BLaER1 treated with 17β-estradiol and CSF1 and Interleukin-3, amounts not matched to agents 10 nM and 100 nM (cell line): Measurements from ENCODE around the gene SMARCA2.
A peak's percentile ranks its signal among the peaks of the same experiment; 100 is the strongest.

Experiments used
- H3K27ac ChIP-seq, 11 experiments: shearing (Covaris generic); formaldehyde crosslinking; 2 replicates each; pipeline ENCODE4 v1.8.1; 2022
- H3K27me3 ChIP-seq, 11 experiments: shearing (Covaris generic); formaldehyde crosslinking; 2 replicates each; pipeline ENCODE4 v1.8.1; 2022
- H3K36me3 ChIP-seq, 11 experiments: shearing (Covaris generic); formaldehyde crosslinking; 2 replicates each; pipeline ENCODE4 v1.8.1; 2022
- H3K4me1 ChIP-seq, 10 experiments: shearing (Covaris generic); formaldehyde crosslinking; 2 replicates each; pipeline ENCODE4 v1.8.1; 2022
- H3K4me2 ChIP-seq, 11 experiments: shearing (Covaris generic); formaldehyde crosslinking; 2 replicates each; pipeline ENCODE4 v1.8.1; 2022
- H3K4me3 ChIP-seq, 10 experiments: shearing (Covaris generic); formaldehyde crosslinking; 2 replicates each; pipeline ENCODE4 v1.8.1; 2022
- H3K9ac ChIP-seq, 11 experiments: shearing (Covaris generic); formaldehyde crosslinking; 2 replicates each; pipeline ENCODE4 v1.8.1; 2022
- H3K9me3 ChIP-seq, 11 experiments: shearing (Covaris generic); formaldehyde crosslinking; replicated peaks in 1 of 11; 2 replicates each; pipeline ENCODE4 v1.8.1; 2022
- H4K20me1 ChIP-seq, 11 experiments: shearing (Covaris generic); formaldehyde crosslinking; 2 replicates each; pipeline ENCODE4 v1.8.1; 2022
- Cebpa-rat ChIP-seq, 11 experiments: shearing (Covaris generic); IDR thresholded peaks; 2 replicates each; pipeline ENCODE4 v1.8.1; 2022

SMARCA2 gene

DNA sequence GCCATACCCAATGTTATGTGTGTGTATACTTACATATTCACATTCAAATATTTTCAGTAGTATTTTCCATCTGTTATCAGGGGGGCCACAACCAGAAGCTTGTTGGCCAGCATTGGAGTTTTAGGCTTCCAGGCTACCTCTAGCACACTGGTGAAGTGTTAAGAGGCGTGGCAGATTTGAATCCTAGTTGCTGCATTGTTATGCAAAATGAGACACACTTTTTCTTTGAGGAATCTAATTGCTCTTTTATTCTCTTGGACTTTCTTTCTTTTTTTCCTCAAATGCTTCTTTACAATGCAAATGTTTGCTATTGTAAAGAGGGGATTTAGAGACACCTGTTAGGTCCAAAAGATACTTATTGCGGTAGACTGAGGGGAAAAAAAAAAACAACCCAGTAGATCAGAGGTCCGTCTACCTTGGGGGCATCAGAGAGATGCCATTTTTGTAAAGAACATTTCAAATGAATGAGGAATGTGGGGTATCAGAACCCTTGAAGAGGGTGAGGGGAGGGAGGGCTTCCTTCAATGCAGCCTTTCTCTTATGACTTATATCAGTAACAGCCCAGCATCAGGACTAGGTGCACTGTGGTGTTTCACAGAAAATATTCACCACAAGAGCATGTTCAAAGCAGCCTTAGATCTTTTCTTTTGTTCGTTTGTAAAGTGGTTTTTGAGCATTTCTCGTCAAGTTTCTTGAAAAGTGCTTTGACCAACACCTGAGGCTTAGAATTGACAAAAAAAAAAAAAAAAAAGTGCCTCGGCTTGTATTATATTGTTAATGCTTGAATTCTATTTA lies 3.8 kb downstream of the SMARCA2 start:
- H3K27me3 ChIP-seq: no peaks in the 10 kb centered on the region
- H3K4me3 ChIP-seq: peak overlapping the region; percentile 74 to 96 (median 86)

DNA sequence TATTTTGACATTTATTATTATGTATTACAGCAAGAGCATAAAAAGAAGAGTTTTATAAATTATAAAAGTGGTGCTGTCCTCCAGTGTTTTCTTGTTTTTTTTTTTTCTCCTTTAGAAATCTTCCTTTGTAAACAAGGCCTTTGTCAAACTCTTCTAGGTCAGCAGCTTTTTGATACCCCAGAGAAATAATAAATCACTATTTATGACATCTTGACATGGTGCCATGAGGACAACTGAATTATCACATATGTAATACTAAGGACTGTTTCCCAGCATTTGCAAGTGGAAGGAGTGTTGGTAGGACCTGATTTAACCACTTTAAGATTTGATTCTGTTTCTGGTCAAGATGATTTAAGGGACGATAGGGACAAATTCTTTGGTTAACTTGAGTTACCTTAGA lies 4.6 kb downstream of the SMARCA2 start:
- no peak overlapping the region for H3K4me3 ChIP-seq
- H3K36me3 ChIP-seq: peaks cover 0 to 7% (median 0%) of the 10 kb centered on the region in 11 experiments; a peak in 4 of 22 replicates
- H3K4me2 ChIP-seq: peak overlapping the region; percentile 20 to 98 (median 87); a peak in 16 of 22 replicates
- no peak overlapping the region for H3K27ac ChIP-seq
- TF ChIP-seq Cebpa-rat (IDR thresholded peaks at IDR 0.05): no peak
- peaks cover 12 to 73% (median 71%) of the 10 kb centered on the region in 11 experiments; a peak in 21 of 22 replicates for H4K20me1 ChIP-seq
- H3K9me3 ChIP-seq: no peaks in the 10 kb centered on the region
- peaks cover 44 to 62% (median 53%) of the 10 kb centered on the region in 10 experiments for H3K4me1 ChIP-seq
- peak overlapping the region in 1 of 11 experiments; percentile 8; a peak in 1 of 22 replicates for H3K9ac ChIP-seq
- H3K27me3 ChIP-seq: no peaks in the 10 kb centered on the region

More for the DNA sequence above, 3.8 kb downstream of the SMARCA2 start:
- Histone ChIP-seq H3K4me2 (peak overlapping the region; percentile 78 to 98 (median 89)), H3K4me1 (peaks cover 39 to 57% (median 49%) of the 10 kb centered on the region in 10 experiments), H3K9ac (peak overlapping the region; percentile 87 to 97 (median 94); a peak in 20 of 22 replicates), H3K36me3 (peaks cover 0 to 7% (median 0%) of the 10 kb centered on the region in 11 experiments; a peak in 3 of 22 replicates), H3K27ac (peak overlapping the region in 3 of 11 experiments; percentile 80 to 95 (median 93); a peak in 5 of 22 replicates), H4K20me1 (peaks cover 9 to 66% (median 63%) of the 10 kb centered on the region in 11 experiments; a peak in 21 of 22 replicates), H3K9me3 (no peaks in the 10 kb centered on the region)
- TF ChIP-seq Cebpa-rat (IDR thresholded peaks at IDR 0.05): no peak

DNA sequence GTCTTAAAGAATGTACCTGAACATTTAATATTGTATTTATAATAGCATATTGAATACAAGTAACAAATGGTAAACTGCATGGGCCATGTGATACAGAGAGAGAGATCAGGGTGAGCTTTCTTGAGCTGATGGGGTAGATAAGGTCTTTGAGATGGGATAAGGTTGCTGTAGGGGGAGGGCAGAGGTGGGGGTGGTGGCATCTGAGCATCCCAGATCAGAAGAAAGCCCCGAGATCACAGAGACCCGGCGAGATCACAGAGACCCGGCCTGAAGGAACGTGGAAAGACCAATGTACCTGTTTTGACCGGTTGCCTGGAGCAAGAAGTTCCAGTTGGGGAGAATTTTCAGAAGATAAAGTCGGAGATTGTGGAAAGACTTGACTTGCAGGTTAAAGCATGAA lies 6.6 kb downstream of the SMARCA2 start:
- TF ChIP-seq Cebpa-rat (IDR thresholded peaks at IDR 0.05): no peak
- Histone ChIP-seq H3K9ac (no peak overlapping the region), H3K36me3 (peaks cover 0 to 7% (median 4%) of the 10 kb centered on the region in 11 experiments; a peak in 4 of 22 replicates), H4K20me1 (peaks cover 13 to 92% (median 89%) of the 10 kb centered on the region in 11 experiments; a peak in 21 of 22 replicates), H3K4me3 (no peak overlapping the region), H3K27ac (no peak overlapping the region), H3K4me2 (peak overlapping the region; percentile 2 to 78 (median 55); a peak in 15 of 22 replicates), H3K27me3 (no peaks in the 10 kb centered on the region), H3K9me3 (no peaks in the 10 kb centered on the region), H3K4me1 (peaks cover 64 to 82% (median 73%) of the 10 kb centered on the region in 10 experiments)

DNA sequence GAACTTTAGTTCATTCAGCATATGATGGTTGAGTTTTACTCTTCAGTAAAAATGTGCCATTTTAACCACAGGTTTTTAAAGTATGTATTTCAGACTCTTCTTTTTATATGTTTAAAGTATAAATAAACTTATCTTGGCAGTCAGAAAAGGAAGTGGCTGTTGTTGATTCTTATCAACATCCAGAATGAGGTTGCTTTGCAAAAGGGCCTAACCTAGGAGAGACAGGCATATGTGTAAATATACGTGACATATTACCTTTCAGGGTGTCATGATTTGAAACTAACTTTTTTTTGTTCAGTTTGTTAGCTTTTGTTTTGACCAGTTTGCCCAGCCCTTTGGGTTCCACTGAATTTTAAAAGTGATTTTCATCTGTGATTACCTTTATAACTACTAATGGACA lies 7.4 kb downstream of the SMARCA2 start:
- Histone ChIP-seq H3K36me3 (peaks cover 0 to 9% (median 4%) of the 10 kb centered on the region in 11 experiments; a peak in 5 of 22 replicates), H3K9me3 (no peaks in the 10 kb centered on the region), H3K9ac (no peak overlapping the region), H3K27ac (no peak overlapping the region), H3K4me1 (peaks cover 69 to 87% (median 78%) of the 10 kb centered on the region in 10 experiments), H3K4me2 (peak overlapping the region; percentile 50 to 78 (median 58)), H4K20me1 (peaks cover 13 to 100% (median 98%) of the 10 kb centered on the region in 11 experiments; a peak in 21 of 22 replicates), H3K27me3 (no peaks in the 10 kb centered on the region), H3K4me3 (no peak overlapping the region)
- TF ChIP-seq Cebpa-rat (IDR thresholded peaks at IDR 0.05): no peak

DNA sequence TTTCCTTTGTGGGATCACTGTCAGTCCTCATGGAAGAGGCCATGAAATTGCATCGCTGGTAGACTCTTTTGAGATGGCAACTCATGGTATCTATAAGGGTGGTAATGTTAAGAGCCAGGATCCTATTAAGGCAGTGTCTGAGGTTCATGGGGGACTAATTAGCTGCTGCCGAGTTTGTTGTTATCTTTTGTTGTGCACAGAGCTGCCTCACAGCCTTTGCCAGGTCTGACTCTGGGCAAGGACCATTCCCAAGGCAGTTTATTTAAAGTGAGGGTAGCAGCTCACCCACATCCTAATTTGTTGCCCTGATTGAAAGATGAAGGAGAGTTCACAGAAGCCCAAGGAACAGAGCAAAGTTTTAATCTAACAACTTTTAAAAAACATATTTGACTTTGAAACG lies 7.9 kb downstream of the SMARCA2 start:
- peak overlapping the region in 1 of 11 experiments; percentile 25; a peak in 3 of 22 replicates for H3K9ac ChIP-seq
- H4K20me1 ChIP-seq: peaks cover 13 to 100% (median 98%) of the 10 kb centered on the region in 11 experiments; a peak in 21 of 22 replicates
- peak overlapping the region in 1 of 11 experiments; percentile 12; a peak in 1 of 22 replicates for H3K27ac ChIP-seq
- peaks cover 69 to 87% (median 78%) of the 10 kb centered on the region in 10 experiments for H3K4me1 ChIP-seq
- H3K9me3 ChIP-seq: no peaks in the 10 kb centered on the region
- TF ChIP-seq Cebpa-rat (IDR thresholded peaks at IDR 0.05): no peak
- no peaks in the 10 kb centered on the region for H3K27me3 ChIP-seq
- peak overlapping the region; percentile 50 to 78 (median 58) for H3K4me2 ChIP-seq
- peaks cover 0 to 13% (median 4%) of the 10 kb centered on the region in 11 experiments; a peak in 5 of 22 replicates for H3K36me3 ChIP-seq
- no peak overlapping the region for H3K4me3 ChIP-seq

DNA sequence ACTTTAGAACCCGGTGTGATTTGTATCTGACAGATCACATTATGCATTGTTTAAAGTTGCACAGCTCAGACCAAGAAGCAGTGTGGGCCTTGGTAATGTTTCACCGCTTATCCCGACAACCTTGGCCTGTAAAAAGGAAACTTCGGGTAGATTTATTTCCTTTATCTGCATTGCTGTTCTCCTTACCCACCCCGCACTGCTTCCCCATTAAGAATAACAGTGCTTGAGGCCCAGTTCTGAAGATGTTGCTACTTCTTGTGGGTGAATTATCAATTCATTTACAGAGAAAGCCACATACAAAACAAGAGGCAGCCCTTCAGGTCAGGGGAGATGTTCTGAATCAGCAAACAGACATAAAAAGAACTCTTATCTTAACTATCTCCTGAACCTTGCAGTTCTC lies 8.4 kb downstream of the SMARCA2 start:
- Histone ChIP-seq H3K4me1 (peaks cover 66 to 87% (median 74%) of the 10 kb centered on the region in 10 experiments), H3K27me3 (no peaks in the 10 kb centered on the region), H3K9me3 (no peaks in the 10 kb centered on the region), H3K9ac (peak overlapping the region in 1 of 11 experiments; percentile 25; a peak in 3 of 22 replicates), H3K4me3 (no peak overlapping the region), H3K36me3 (peaks cover under 1 to 14% (median 5%) of the 10 kb centered on the region in 11 experiments; a peak in 12 of 22 replicates), H3K27ac (peak overlapping the region in 2 of 11 experiments; percentile 9 to 12; a peak in 2 of 22 replicates), H3K4me2 (peak overlapping the region; percentile 50 to 78 (median 58)), H4K20me1 (peaks cover 15 to 100% (median 98%) of the 10 kb centered on the region in 11 experiments; a peak in 21 of 22 replicates)
- TF ChIP-seq Cebpa-rat (IDR thresholded peaks at IDR 0.05): no peak

DNA sequence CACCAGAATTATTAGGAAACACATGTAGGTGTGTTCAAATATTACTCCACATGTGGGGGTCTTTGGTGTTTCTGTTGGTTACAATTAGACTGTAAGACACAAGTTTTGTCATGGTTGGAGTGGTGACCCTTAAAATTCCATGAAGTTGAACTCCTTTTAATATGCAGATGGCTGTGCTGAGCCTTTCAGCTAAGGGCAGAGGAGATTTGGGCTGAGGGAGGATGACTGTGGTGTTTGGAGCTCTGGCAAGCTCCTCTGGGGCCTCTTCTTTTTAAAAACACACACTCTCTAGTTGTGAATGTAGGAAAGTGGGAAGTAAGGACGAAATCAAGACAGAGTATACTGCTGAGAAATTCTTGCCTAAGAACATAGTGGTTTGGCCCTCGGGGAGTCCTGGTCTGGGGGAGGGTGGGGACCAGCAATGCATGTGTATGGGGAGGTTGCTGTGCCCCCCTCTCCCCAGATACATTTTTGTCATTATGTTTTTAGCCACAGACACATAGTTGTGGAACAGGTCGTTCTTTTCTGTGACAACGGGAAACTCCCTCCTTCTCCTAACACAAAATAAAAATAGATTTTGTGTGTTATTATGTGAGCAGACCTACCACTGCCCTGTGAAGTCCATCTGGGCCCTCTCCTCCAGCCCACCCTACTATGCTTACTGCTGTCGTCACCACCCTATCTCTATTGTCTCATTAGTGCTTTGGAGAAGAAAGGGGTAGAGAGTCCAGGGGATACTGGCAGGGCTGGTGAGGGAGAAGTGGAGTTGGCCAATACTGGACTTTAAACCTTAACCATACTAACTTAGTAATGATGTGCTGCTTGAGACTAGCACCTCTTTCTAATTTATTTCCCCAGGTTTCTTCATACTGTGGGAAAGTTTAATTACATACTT lies 10.0 kb downstream of the SMARCA2 start:
- Histone ChIP-seq H3K27me3 (no peaks in the 10 kb centered on the region), H3K9me3 (no peaks in the 10 kb centered on the region), H3K4me1 (peaks cover 54 to 77% (median 61%) of the 10 kb centered on the region in 10 experiments), H3K9ac (peak overlapping the region in 1 of 11 experiments; percentile 37; a peak in 3 of 22 replicates), H3K36me3 (peaks cover 13 to 30% (median 20%) of the 10 kb centered on the region in 11 experiments), H3K4me2 (peak overlapping the region; percentile 49 to 78 (median 57)), H3K27ac (peak overlapping the region in 9 of 11 experiments; percentile 3 to 44 (median 30); a peak in 12 of 22 replicates), H4K20me1 (peaks cover 22 to 100% (median 98%) of the 10 kb centered on the region in 11 experiments; a peak in 20 of 22 replicates), H3K4me3 (no peak overlapping the region)
- TF ChIP-seq Cebpa-rat (IDR thresholded peaks at IDR 0.05): no peak
